Ectodermal cell (in vitro differentiated cells): ENCODE results near the gene YEATS2.

Experiments used
- H3K27ac ChIP-seq: 2 replicates; pipeline ENCODE4 v1.7.0; 2013; ENCODE audit warnings: mild to moderate bottlenecking, low read depth, low read length; ENCODE audit not compliant: insufficient read depth, poor library complexity, severe bottlenecking
- H3K27me3 ChIP-seq: 2 replicates; pipeline ENCODE4 v1.7.0; 2013; ENCODE audit warnings: mild to moderate bottlenecking, low read length; ENCODE audit not compliant: insufficient read depth, control insufficient read depth, poor library complexity, severe bottlenecking
- H3K36me3 ChIP-seq: one replicate; pipeline ENCODE4 v1.7.0; 2013; ENCODE audit warnings: low read length; ENCODE audit not compliant: control insufficient read depth, insufficient read depth
- H3K4me1 ChIP-seq: one replicate; pipeline ENCODE4 v1.7.0; 2013; ENCODE audit warnings: low read length; ENCODE audit not compliant: control insufficient read depth, insufficient read depth
- H3K4me3 ChIP-seq: 2 replicates; pipeline ENCODE4 v1.7.0; 2013; ENCODE audit warnings: low read depth, low read length, control low read depth; ENCODE audit not compliant: insufficient read depth
- H3K9me3 ChIP-seq: 2 replicates; pipeline ENCODE4 v1.7.0; 2013; ENCODE audit warnings: mild to moderate bottlenecking, low read length, moderate library complexity; ENCODE audit not compliant: control insufficient read depth
- WGBS, 2 experiments: methylation state at CpG; one replicate each; pipeline ENCODE4 v1.1.7; 2013; ENCODE audit warnings: missing lambda C conversion rate in 2 of 2; 5-methylcytosine and 5-hydroxymethylcytosine counted together

The YEATS2 gene

DNA sequence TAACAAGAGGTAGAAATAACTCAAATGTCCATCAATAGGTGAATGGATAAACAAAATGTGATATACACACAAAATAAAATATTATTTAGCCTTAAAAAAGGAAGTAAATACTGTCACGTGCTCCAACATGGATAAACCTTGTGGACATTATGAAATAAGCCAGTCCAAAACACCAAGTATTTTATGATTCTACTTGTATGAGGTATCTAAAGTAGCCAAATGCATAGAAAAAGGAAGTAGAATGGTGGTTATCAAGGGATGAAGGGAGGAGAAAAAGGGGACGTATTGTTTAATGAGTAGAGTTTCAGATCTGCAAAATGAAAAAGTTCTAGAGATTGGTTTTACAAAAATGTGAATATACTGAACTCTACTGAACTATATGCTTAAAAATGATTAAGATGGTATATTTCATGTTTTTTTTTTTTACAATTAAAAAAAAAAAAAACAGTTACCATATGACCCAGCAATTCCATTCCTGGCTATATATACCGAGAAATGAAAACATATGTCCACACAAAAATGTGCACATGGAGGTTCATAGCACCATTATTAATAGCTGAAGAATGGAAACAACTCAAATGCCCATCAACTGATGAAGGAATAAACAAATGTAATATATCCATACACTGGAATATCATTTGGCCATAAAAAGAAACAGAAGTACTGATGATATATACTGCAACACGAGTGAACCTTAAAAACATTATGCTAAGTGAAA lies 156.9 kb downstream of the YEATS2 start:
- H3K4me1 ChIP-seq, result no peaks in the 10 kb centered on the region
- no peaks in the 10 kb centered on the region for H3K9me3 ChIP-seq
- H3K27me3 ChIP-seq, result no peaks in the 10 kb centered on the region
- peaks cover 9% of the 10 kb centered on the region for H3K36me3 ChIP-seq
- WGBS, 2 experiments, result 94 to 99% methylated on average over 3 to 4 of the region's 4 CpGs
- H3K27ac ChIP-seq, result no peak overlapping the region
- H3K4me3 ChIP-seq, result no peak overlapping the region

DNA sequence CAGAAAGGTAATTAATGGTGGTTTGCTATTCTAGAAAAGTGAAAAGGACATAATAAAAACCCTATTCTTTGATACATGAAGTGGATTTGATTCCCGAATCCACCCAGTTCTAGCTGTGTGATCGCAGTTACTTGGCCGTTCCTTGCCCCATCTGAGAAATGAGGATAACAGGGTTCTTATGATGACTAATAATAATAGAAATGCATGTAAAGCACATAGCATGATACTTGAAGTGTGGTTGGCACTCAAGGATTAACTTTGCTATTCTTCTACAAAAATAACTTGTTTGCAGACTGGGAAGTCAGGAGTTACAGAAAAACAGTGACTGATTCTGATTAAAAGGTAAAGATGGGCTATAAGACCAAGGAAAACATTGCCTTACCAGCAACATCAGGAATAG lies 160.3 kb downstream of the YEATS2 start:
- no peak overlapping the region for H3K27ac ChIP-seq
- WGBS, 2 experiments, result 97 to 98% methylated on average over 3 of the region's 3 CpGs
- H3K4me3 ChIP-seq, result no peak overlapping the region
- H3K9me3 ChIP-seq, result no peaks in the 10 kb centered on the region
- H3K27me3 ChIP-seq, result no peaks in the 10 kb centered on the region
- peaks cover 29% of the 10 kb centered on the region for H3K36me3 ChIP-seq
- no peaks in the 10 kb centered on the region for H3K4me1 ChIP-seq
